Measurements from ENCODE around the gene MCM5.
A peak's percentile ranks its signal among the peaks of the same experiment; 100 is the strongest.

The MCM5 gene

GRCh38 chr22:35421121-35421520 lies 21.2 kb downstream of the MCM5 start:
- Histone ChIP-seq H3K27ac (ENCODE audit: low read depth, low read length, severe bottlenecking) (no peak overlapping the region), H3K4me1 (ENCODE audit: control insufficient read depth, insufficient read depth, low read length, poor library complexity, severe bottlenecking) (peaks cover 4% of the 10 kb centered on the region), H3K4me3 (ENCODE audit: extremely low read depth, insufficient read depth, low read length, poor library complexity, severe bottlenecking) (no peak overlapping the region), H3K36me3 (ENCODE audit: control insufficient read depth, insufficient read depth, low read length) (peaks cover 95% of the 10 kb centered on the region), H3K9me3 (ENCODE audit: control insufficient read depth, low read length) (no peaks in the 10 kb centered on the region)
- WGBS, 2 experiments (ENCODE audit: insufficient coverage in 2 of 2), result 79 to 95% methylated on average over 8 to 9 of the region's 12 CpGs

DNA sequence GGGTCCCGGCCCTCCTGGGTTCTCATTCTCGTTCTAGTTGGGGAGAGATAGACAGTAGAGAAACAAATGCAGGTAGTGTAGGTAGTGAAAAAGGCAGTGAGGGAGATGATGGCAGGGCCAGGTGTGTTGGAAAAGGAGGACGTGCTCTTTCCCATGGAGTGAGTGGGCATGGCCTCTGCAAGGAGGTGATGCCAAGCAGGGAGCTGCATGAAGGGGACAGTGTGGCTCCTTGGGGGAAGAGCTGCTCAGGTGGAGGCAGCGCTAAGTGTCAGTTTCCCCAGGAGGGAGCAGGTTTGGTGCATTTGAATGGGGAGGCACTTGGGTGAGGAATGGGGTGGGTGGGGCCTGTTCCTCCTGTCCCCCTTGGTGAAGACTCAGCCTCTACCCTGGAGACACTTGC lies 22.2 kb downstream of the MCM5 start:
- Histone ChIP-seq H3K4me1 (ENCODE audit: control insufficient read depth, insufficient read depth, low read length, poor library complexity, severe bottlenecking) (peaks cover 4% of the 10 kb centered on the region), H3K9me3 (ENCODE audit: control insufficient read depth, low read length) (no peaks in the 10 kb centered on the region), H3K36me3 (ENCODE audit: control insufficient read depth, insufficient read depth, low read length) (peaks cover 94% of the 10 kb centered on the region), H3K27ac (ENCODE audit: low read depth, low read length, severe bottlenecking) (no peak overlapping the region), H3K4me3 (ENCODE audit: extremely low read depth, insufficient read depth, low read length, poor library complexity, severe bottlenecking) (no peak overlapping the region)
- 93 to 96% methylated on average over 3 to 4 of the region's 4 CpGs for WGBS, 2 experiments (ENCODE audit: insufficient coverage in 2 of 2)

GRCh38 chr22:35422936-35423335 lies 23.0 kb downstream of the MCM5 start:
- H3K27ac ChIP-seq (ENCODE audit: low read depth, low read length, severe bottlenecking), result no peak overlapping the region
- H3K4me1 ChIP-seq (ENCODE audit: control insufficient read depth, insufficient read depth, low read length, poor library complexity, severe bottlenecking), result peaks cover 4% of the 10 kb centered on the region
- H3K36me3 ChIP-seq (ENCODE audit: control insufficient read depth, insufficient read depth, low read length), result peaks cover 86% of the 10 kb centered on the region
- H3K9me3 ChIP-seq (ENCODE audit: control insufficient read depth, low read length), result no peaks in the 10 kb centered on the region
- no peak overlapping the region for H3K4me3 ChIP-seq (ENCODE audit: extremely low read depth, insufficient read depth, low read length, poor library complexity, severe bottlenecking)
- 95 to 96% methylated on average over 5 to 6 of the region's 9 CpGs for WGBS, 2 experiments (ENCODE audit: insufficient coverage in 2 of 2)

DNA sequence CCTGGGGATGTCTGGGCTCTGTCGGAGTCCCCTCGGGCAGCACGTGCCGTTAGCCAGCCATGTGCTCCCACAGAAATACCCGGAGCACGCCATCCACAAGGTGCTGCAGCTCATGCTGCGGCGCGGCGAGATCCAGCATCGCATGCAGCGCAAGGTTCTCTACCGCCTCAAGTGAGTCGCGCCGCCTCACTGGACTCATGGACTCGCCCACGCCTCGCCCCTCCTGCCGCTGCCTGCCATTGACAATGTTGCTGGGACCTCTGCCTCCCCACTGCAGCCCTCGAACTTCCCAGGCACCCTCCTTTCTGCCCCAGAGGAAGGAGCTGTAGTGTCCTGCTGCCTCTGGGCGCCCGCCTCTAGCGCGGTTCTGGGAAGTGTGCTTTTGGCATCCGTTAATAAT lies 24.1 kb downstream of the MCM5 start:
- H3K27ac ChIP-seq (ENCODE audit: low read depth, low read length, severe bottlenecking), result no peak overlapping the region
- no peaks in the 10 kb centered on the region for H3K9me3 ChIP-seq (ENCODE audit: control insufficient read depth, low read length)
- WGBS, 2 experiments (ENCODE audit: insufficient coverage in 2 of 2), result 90 to 96% methylated on average over 16 to 24 of the region's 26 CpGs
- peaks cover 4% of the 10 kb centered on the region for H3K4me1 ChIP-seq (ENCODE audit: control insufficient read depth, insufficient read depth, low read length, poor library complexity, severe bottlenecking)
- peaks cover 83% of the 10 kb centered on the region for H3K36me3 ChIP-seq (ENCODE audit: control insufficient read depth, insufficient read depth, low read length)
- no peak overlapping the region for H3K4me3 ChIP-seq (ENCODE audit: extremely low read depth, insufficient read depth, low read length, poor library complexity, severe bottlenecking)

- H3K27ac ChIP-seq (ENCODE audit: low read depth, low read length, severe bottlenecking), result no peak overlapping the region
- no peaks in the 10 kb centered on the region for H3K9me3 ChIP-seq (ENCODE audit: control insufficient read depth, low read length)
- peaks cover 81% of the 10 kb centered on the region for H3K36me3 ChIP-seq (ENCODE audit: control insufficient read depth, insufficient read depth, low read length)
- H3K4me3 ChIP-seq (ENCODE audit: extremely low read depth, insufficient read depth, low read length, poor library complexity, severe bottlenecking), result no peak overlapping the region
- peaks cover 4% of the 10 kb centered on the region for H3K4me1 ChIP-seq (ENCODE audit: control insufficient read depth, insufficient read depth, low read length, poor library complexity, severe bottlenecking)
- 89 to 93% methylated on average over 5 to 6 of the region's 7 CpGs for WGBS, 2 experiments (ENCODE audit: insufficient coverage in 2 of 2)
Observed at GRCh38 chr22:35424761-35425160, 24.8 kb downstream of the MCM5 start.

- WGBS, 2 experiments (ENCODE audit: insufficient coverage in 2 of 2), result 94 to 97% methylated on average over 7 of the region's 7 CpGs
- peaks cover 74% of the 10 kb centered on the region for H3K36me3 ChIP-seq (ENCODE audit: control insufficient read depth, insufficient read depth, low read length)
Observed at GRCh38 chr22:35425546-35425945, 25.6 kb downstream of the MCM5 start.

GRCh38 chr22:35425971-35426800 lies 26.2 kb downstream of the MCM5 start:
- Histone ChIP-seq H3K4me1 (ENCODE audit: control insufficient read depth, insufficient read depth, low read length, poor library complexity, severe bottlenecking) (peaks cover 4% of the 10 kb centered on the region), H3K4me3 (ENCODE audit: extremely low read depth, insufficient read depth, low read length, poor library complexity, severe bottlenecking) (no peak overlapping the region), H3K9me3 (ENCODE audit: control insufficient read depth, low read length) (no peaks in the 10 kb centered on the region), H3K27ac (ENCODE audit: low read depth, low read length, severe bottlenecking) (peak overlapping the region; percentile 51), H3K36me3 (ENCODE audit: control insufficient read depth, insufficient read depth, low read length) (peaks cover 72% of the 10 kb centered on the region)
- 80% methylated on average over 7 to 9 of the region's 11 CpGs for WGBS, 2 experiments (ENCODE audit: insufficient coverage in 2 of 2)

More at GRCh38 chr22:35425546-35425945, 25.6 kb downstream of the MCM5 start:
- Histone ChIP-seq H3K27ac (ENCODE audit: low read depth, low read length, severe bottlenecking) (no peak overlapping the region), H3K9me3 (ENCODE audit: control insufficient read depth, low read length) (no peaks in the 10 kb centered on the region), H3K4me1 (ENCODE audit: control insufficient read depth, insufficient read depth, low read length, poor library complexity, severe bottlenecking) (peaks cover 4% of the 10 kb centered on the region), H3K4me3 (ENCODE audit: extremely low read depth, insufficient read depth, low read length, poor library complexity, severe bottlenecking) (no peak overlapping the region)

- no peak overlapping the region for H3K4me3 ChIP-seq (ENCODE audit: extremely low read depth, insufficient read depth, low read length, poor library complexity, severe bottlenecking)
- WGBS, 2 experiments (ENCODE audit: insufficient coverage in 2 of 2), result 74 to 77% methylated on average over 5 of the region's 5 CpGs
- peaks cover 72% of the 10 kb centered on the region for H3K36me3 ChIP-seq (ENCODE audit: control insufficient read depth, insufficient read depth, low read length)
- H3K9me3 ChIP-seq (ENCODE audit: control insufficient read depth, low read length), result peaks cover 1% of the 10 kb centered on the region
- peak overlapping the region; percentile 51 for H3K27ac ChIP-seq (ENCODE audit: low read depth, low read length, severe bottlenecking)
- peaks cover 4% of the 10 kb centered on the region for H3K4me1 ChIP-seq (ENCODE audit: control insufficient read depth, insufficient read depth, low read length, poor library complexity, severe bottlenecking)
Observed at GRCh38 chr22:35426801-35427140, 26.8 kb downstream of the MCM5 start.

DNA sequence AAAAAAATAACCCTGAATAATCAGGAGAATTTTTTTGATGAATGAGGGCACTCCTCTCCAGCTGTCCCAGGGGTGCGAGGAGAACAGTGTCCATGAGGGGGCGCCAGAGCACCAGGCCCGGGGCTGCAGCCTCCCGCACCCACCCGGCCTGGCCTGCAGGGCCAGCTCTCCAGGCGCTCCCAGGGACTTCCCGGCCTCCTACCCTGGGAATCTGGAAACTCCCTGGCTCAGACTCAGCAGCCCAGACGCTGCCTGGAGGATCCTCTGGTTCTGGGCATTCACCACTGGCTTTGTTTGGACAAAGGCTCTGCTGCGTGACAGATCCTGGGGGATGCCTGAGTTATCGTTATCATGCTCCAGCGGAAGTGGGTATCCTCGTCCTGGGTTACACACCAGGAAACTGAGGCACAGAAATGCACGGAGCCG lies 31.0 kb downstream of the MCM5 start:
- Histone ChIP-seq H3K36me3 (ENCODE audit: control insufficient read depth, insufficient read depth, low read length) (peaks cover 62% of the 10 kb centered on the region), H3K4me1 (ENCODE audit: control insufficient read depth, insufficient read depth, low read length, poor library complexity, severe bottlenecking) (no peaks in the 10 kb centered on the region), H3K27ac (ENCODE audit: low read depth, low read length, severe bottlenecking) (no peak overlapping the region), H3K9me3 (ENCODE audit: control insufficient read depth, low read length) (peaks cover 18% of the 10 kb centered on the region), H3K4me3 (ENCODE audit: extremely low read depth, insufficient read depth, low read length, poor library complexity, severe bottlenecking) (no peak overlapping the region)
- 54 to 58% methylated on average over 13 of the region's 14 CpGs for WGBS, 2 experiments (ENCODE audit: insufficient coverage in 2 of 2)

DNA sequence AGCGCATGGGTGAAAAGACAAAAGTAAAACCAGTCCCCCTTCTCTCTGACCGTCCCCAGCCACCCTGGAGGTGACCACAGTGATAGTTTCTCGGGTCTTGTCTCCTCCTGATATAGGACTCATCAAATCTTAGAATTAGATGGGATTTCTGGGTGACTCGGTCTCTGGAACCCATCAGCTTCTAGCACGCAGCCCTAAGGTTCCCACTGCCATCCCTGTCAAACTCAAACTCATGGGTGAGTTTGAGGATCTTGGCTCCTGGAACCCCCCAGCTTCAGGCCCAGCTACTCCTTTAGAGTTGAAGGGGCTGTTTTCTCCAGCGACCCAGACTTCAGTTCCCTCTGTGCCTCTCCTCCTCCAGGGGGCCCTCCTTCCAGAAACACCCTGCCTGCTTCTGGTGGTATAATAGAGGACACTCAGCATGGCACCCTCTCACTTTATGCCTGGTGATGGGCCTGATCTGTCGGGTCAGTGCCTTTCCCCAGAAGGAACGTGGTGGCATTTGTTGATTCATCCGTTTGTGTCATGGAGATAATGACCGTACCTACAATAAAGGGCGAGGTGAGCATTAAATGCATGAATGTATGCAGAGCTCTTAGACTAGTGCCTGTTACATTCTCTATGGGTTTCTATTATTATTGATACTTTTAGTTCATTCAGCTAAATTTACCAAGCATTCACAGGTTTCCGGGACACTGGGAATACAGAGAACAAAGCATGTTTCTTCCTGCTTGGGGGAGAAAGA lies 31.7 kb downstream of the MCM5 start:
- Histone ChIP-seq H3K36me3 (ENCODE audit: control insufficient read depth, insufficient read depth, low read length) (peaks cover 56% of the 10 kb centered on the region), H3K4me1 (ENCODE audit: control insufficient read depth, insufficient read depth, low read length, poor library complexity, severe bottlenecking) (no peaks in the 10 kb centered on the region), H3K27ac (ENCODE audit: low read depth, low read length, severe bottlenecking) (no peak overlapping the region), H3K4me3 (ENCODE audit: extremely low read depth, insufficient read depth, low read length, poor library complexity, severe bottlenecking) (no peak overlapping the region), H3K9me3 (ENCODE audit: control insufficient read depth, low read length) (peaks cover 18% of the 10 kb centered on the region)
- 97% methylated on average over 4 to 9 of the region's 12 CpGs for WGBS, 2 experiments (ENCODE audit: insufficient coverage in 2 of 2)
